Stimulated activated CD8-positive, alpha-beta memory T cell treated with anti-CD3 and anti-CD28 coated beads, Interleukin-2, amount 100 ng/mL, for 1 hour (primary cell): Measurements from ENCODE around the gene ECPAS.
"Not testable (repeated sequence)": the region's sequence is repeated elsewhere in the genome, so short reads cannot be mapped to it uniquely, and the experiment has no call there.

Source experiments
- DNase-seq, 2 donors: peaks; one replicate each; pipeline ENCODE4 v3.0.0-alpha.2; 2020; ENCODE audit warnings: low read depth in 2 of 2

The ECPAS gene

DNA sequence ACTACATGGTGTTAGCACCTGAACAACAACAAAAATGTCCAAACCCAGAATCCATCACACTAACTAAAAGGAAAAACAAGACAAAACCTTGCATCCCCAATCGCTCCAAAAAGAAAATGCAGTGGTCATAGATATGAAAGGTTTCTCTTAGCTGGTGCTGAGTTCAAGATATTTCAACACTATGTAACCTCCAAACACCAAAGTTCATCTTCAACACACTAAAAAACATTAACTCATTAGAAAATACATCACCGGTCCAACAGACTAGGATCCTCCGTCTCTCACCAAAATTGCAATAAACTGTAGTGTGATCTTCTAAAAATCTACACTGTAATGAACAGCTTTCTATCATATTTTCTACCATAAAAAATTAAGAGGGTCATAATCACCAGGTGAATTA is 60.8 kb downstream of the ECPAS start:
- DNase-seq, result no peak

DNA sequence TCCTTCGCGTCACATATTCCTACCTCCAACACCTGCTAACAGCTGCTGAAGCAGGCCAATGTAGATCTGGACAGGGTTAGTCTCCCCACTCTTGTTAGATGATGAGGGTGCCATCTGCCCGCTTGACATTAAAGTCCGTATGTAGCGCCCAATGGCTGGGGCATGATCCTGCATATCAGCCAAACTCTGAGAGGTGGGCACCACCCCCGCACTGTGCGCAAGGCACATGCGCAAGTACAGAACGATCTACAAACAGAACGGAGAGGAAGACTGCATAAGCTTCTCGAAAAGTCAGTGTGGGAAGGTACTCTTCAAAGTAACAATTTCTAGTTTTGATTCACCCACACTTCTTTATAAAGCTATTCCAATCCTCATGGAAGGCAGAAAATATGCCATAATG is 69.8 kb downstream of the ECPAS start:
- DNase-seq, result no peak

DNA sequence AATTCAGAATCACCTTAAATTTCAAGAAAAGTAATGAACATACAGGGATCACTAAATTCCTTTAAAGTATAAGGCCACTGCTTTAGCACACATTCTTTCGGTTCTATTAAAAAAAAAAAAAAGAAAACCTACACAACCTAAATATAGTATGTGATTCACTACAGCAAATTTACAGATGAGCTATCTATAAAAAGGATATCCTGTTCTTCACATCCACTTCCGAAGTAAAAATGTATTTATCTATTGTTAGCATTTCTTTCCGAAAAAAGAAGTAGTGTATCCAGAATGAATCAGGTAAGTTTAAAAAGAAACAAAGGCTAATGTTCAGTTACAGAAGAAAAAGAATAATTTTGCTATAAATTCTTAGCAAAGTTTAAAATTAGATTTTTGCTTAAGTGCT is 70.2 kb downstream of the ECPAS start:
- DNase-seq, result no peak

DNA sequence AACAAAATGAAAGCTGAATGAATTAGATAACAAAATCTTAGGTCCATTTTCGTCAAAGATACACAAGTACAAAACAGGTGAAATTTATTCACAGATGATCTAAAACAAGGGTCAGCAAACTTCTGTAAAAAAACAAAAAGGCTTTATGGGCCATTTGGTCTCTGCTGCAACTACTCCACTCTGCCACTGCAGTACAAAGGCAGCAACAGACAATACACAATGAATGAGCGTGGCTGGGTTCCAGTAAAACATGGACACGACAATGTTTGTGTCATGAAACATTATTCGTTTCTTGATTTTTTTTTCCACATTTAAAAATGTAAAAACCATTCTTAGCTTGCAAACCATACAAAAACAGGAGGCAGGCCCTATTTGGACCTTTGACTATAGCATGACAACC is 71.9 kb downstream of the ECPAS start:
- no peak for DNase-seq

DNA sequence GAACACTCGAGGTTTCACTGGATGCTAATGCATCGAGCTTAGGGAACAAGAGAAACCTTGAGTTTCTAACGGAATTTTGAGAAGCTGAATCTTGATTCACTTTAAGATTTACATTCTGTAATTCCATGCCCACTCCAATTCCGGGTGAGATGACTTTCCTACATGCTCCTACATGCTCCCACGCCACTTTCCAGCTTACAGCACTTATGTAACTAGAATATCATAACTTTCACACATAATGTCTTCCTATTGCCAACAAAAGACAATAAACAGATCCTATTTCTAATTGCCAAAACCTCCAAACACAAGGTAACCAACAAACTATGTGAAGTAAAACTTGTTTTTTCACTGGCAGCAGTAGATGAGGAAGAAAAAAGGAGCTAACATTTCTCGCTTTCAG is 72.9 kb downstream of the ECPAS start:
- no peak for DNase-seq

DNA sequence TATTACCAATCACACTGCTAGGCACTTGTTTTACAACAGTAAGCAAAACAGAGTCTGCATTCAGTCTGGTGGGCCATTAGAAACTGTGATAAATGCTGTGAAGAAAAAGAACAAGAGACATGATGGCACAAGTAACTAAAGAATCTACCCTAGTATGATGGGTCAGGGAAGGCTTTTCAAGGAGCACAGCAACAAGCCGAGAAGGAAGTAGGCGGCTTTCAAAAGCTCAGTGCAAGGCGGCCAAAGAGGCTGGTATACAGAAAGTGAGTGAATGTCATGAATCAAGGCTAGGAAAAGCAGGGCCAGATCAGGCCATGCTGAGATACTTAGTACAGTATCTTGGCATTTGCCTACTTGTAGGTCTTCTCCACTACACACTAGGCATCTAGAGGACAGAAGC is 76.4 kb downstream of the ECPAS start:
- no peak for DNase-seq

DNA sequence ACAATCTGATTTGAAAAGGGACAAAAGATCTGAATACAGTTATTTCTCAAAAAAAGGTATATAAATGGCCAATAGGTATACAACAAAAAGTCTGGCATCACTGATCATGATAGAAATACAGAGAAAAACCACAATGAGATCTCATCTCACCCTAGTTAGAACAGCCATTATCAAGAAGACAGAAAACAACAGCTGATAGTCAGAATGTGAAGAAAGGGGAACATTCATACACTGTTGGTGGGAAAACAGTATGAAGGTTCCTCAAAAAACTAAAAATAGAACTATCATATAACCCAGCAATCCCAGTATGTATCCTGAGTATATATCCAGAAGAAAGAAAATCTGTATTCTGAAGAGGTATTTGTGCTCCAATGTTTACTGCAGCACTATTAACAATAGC is 78.5 kb downstream of the ECPAS start:
- DNase-seq, result no peak

DNA sequence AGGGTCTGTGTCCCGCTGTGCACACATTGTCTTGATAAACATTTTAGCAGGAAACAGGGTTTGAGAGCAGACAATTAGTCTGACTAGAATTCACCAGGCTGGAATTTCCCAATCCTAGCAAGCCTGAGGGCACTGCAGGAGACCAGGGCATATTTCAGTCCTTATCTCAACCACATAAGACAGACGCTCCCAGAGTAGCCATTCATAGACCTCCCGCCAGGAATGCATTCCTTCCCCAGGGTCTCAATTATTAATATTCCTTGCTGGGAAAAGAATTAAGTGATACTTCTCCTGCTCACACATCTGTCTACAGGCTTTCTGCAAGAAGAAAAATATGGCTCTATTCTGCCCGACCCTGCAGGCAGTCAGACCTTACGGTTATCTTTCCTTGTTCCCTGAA is 82.7 kb downstream of the ECPAS start:
- DNase-seq, result not testable (repeated sequence)

DNA sequence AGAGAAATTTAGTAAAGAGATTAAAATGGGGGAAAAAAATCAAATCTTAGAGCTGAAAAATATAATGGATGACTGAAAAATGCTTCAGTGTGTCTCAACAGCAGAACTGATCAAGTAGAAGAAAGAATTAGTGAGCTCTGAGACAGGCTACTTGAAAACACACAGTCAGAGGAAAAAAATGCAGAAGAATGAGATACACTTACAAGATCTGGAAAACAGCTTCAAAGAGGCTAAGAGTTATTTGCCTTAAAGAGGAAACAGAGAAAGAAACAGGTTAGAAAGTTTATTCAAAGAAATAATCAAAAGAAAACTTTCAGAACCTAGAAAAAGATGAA is 83.7 kb downstream of the ECPAS start:
- no peak for DNase-seq

DNA sequence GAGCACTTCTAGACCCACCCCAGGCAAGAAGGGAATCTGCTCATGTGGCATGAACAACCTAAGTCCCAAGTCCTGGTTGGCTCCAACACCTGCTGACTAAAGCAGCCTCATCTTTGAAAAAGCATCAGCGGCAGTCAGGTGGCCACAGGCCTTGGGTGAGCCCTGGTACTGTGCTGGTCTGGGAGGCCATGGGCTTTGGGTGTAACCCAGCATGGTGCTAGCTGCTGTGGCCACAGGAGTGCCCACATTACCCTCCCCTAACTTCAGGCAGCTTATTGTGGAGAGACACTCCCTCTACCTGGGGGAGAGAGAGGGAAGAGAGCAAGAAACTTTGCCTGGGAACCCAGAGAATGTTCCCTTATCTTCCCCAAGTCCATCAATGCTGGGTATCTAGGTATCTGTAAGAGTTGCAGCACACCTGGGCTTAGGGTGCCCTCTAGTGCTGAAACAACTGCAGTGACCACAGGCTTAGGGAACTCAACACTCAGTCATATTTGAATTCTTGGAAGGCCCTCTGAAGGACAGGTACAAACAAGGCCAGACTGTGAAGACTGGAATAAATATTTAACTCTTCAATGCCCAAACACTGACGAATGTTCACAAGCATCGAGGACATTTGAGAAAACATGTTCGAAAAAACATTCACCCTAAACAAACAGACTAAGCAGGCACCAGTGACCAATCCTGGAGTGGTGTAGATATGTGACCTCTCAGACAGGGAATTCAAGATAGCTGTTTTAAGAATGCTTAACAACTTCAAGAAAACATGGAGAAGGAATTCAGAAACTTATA is 84.2 kb downstream of the ECPAS start:
- DNase-seq, result no peak

DNA sequence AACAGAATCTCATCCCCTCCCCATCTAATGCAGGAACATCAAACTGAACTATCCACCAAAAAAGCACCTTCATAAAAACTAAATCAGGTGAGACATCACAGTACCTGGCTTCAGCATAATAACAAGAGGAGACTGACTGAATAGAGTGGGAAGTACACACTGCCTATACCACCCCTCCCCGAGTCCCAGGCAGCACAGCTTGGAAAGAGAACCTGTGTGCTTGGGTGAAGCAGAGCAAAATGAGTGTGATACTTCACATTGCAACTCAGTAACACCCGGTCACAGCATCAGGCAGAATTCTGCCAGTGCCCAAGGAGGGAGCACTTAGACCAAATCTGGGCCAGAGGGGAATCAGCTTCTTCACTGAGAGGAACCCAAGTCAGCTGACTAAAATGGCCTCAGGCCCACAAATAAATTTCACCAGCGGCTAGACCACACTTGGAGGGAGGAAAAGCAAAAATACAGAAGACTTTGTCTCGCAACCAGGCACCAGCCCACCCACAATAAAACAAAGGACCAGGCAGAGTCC is 84.9 kb downstream of the ECPAS start:
- no peak for DNase-seq

DNA sequence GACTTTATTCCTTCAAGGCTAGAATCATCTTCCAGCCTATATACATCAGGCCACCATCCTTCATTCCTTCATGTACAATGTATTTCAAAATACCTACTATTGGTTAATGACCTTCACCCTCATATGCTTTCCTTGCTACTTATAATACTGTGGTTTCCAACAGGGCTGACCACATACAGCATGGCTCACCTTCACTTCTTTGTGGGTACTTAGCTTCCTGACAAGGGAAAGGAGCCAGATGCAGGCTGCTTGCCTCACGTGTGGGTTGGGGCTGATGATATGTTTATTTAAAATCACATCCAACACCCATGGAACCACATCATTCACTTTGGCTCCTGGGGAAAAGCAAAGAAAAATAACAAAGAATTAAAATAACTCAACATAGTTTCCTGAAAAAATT is 90.2 kb downstream of the ECPAS start:
- no peak for DNase-seq

DNA sequence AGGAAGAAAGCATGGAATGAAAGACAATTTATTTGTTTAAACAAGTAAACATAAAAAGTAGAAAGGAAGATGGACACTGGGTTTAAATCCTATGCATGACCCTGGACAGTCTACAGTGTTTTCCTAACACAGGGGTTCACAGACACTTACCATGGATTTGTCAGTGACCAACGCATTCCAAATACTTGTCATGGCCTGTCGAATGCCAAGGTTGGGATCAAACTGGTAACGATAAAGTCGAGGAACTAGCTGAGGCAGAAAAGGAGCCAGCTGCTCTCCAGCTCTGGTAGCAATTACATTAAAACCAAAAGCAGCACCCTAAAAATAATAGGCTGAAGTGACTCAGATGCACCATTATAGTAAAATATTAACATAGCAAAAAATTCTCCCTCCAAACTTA is 94.8 kb downstream of the ECPAS start:
- DNase-seq, result no peak

DNA sequence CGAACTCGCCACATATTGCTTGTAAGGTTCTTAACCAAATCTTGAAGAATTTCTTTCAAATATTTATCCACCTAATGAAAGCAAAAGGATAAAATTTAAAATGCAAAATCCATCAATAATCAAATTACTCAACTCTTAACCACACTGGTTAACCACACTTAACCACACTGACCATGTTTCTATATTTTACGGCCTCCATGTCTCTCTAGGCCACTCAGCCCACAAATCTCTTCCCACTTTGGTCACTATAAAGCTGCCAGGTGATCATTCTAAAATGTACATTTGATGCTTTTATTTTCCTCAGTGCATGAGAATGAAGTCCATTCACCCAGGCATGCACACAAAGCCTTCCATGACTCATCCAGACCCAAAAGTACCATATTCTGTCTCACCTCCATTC is 97.8 kb downstream of the ECPAS start:
- DNase-seq, result no peak

DNA sequence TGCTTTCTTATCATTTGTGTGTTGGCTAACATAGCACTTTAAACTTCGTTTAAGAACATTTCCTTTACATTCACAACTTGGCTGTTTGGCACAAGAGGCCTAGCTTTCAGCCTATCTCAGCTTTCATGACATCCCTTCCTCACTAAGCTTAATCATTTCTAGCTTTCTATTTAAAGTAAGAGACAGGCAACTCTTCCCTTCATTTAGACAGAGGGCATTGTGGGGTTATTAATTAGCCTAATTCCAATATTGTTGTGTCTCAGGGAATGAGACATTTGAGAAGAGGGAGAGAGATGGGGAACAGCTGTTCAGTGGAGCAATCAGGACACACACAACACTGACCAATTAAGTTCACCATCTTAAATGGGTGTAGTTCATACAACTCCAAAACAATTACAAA is 103.2 kb downstream of the ECPAS start:
- DNase-seq, result no peak

DNA sequence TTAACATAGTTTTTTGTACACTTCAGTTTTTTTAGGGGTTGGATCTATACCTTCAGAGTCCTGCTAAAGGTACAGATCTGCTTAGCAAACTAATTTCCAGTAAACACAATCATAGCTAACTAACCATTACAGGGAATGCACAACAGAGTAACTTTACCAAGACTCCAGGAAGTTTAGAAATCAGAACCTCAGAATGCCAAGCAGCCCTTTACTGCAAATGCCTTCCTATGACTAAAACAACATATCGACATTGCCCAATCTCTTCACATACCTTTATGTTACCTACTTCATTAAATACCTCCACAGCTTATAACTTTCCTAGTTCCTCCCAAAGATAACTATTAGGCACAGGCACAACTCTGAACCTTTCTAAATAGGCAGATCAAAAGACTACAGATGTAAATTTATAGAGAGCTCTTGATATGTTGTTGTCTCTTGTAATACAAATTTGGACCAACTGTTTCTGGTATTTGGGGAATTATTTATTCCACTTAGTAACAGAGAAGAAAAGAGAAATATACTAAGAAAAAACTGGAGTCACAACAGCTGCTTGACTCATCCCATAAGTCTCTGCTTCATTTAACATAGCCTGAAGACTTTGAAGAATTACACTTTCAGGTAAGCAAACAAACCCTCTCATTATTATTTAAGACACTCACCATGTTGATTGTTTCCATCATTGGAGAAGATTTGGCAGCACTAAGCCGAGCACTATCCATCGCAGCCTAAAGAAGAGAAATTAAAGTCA is 108.2 kb downstream of the ECPAS start:
- no peak for DNase-seq

DNA sequence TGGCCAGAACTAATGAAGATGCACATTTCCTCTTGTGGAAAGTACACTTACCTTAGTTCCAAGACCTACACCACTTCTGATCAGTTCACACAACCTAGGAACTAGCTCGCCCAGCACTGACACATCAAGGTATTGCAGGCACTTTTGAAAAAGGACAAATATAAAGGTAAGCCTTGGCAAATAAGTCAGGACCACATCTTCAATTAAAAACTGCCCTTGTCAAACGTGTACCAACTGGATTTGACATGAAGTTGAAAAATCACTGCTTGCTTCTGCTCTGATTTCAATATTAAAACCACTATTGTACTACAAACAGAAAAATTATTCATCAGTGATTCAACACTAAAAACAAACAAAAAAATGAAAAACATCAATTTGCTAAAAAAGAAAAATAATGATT is 109.1 kb downstream of the ECPAS start:
- no peak for DNase-seq

DNA sequence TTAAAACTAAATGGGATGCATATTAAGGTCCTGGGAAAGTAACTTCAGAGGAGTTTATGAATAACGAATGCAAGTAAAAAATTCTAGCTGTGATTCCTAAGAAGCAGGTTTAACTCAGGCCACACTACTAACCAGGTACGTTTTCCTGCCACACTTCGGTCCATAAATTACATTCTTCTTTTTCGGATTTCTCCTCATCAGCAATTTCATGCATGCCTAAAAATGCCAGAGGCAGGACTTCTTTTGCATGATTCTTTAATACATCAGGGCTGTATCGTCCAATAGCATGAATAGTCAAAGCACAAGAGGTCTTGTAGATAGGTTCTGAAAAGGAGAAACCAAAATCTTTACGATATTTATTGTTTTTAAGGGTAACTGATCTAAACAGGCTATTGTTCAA is 111.9 kb downstream of the ECPAS start:
- no peak for DNase-seq

DNA sequence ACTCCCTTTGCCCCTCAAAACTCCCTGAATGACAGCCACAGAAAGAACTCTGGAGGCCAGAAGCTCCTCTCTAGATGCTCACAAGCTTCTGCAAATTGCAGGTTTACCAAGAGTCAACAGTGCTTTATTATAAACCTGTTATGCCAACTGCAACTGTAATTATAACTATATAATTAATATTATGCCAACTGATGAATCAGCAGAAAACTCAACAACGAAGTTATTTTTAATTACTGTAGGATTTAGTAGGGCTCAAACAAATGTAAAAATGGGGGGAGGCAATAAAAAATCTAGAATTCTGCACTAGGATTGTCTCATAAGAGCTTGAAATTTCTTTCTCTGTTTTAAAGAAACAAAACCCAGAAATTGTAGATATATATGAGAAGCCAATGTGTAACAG is 117.2 kb downstream of the ECPAS start:
- DNase-seq, result no peak

DNA sequence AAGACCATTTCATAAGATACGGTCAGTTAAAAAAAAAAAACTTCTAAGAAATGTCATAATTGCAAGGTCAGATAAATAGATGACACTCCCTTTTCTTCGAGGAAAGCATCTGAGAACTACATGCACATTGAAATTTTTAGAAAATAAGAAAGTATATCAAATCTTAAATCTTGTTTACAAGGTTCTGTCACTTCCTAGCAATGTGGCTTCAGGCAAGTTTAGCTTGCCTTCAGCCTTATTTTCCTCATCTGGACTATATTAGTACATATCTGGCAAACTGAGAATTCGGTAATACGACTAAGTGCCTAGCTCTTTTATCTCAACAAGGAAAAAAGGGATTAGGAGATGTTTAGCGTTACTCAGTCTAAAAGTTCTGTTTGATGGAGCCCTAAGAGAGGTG is 121.7 kb downstream of the ECPAS start:
- no peak for DNase-seq

DNA sequence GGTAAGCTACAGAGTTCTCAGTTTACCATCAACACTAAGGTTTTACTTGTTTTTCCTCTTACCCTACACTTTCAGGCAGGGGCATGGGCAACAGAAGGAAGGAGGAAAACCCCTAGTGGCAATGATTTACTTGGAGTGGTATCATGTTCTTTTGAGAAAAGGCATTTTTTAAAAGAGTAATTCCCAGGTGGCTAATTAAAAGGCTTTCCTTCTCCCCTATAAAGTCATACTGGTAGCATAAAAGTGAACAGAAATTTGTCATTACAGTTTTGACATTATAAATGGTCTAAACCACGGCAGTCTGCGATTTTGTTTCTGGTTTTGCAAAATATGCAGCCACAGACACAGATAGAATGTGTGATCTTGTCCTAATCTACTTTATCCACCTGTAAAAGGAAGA is 123.3 kb downstream of the ECPAS start:
- no peak for DNase-seq

DNA sequence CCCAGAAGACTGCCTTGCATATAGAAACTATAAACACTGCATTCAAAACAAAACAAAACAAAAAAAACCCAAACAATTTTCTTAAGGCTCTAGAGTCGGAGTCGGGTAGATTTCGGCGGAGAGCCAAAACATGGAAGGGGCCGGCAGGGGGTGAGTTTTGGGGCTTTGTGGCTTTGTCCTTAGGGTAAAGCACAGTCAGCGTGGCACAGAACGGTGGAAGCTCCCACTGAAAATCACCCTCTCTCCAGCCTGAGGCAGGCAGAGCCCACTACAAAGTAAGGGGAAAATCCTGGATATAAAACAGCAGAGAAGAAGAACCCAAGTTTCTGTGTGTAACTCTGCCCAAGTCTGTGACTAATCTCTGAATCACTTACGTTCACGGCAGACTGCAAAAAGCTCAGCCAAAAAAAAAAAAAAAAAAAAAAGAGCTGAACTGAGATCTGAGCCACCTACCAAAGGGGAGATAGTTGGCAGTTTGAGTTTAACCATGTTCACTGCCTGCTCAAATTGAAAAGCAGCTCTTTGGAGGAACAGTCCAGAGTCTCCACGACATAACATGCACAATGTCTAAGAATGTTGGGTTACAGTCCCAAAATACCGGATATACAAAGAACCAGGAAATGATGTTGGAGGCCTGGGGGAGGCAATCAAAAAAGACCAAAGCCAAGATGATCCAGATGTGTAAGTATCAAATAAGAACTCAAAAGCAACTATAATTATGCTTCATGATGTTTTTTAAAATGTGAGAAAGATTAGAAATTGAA is 127.5 kb downstream of the ECPAS start:
- no peak for DNase-seq

DNA sequence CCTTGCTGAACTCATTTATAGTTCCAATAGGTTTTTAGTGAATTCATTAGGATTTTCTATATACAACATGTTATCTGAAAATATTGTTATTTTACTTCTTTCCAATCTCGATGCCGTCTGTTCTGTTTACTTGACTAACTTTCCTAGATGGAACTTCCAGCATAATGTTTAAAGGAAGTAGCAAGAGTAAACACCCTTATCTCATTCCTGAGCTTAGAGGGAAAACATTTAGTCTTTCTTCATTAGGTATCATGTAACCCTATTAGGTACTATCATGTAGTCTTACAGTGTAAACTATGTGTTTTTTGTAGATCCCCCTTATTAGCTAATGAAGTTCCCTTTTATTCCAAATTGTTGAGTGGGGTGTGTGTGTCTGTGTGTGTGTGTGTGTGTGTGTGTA is 131.6 kb downstream of the ECPAS start:
- DNase-seq, result no peak
